GM12892 (cell line): ENCODE measurements around the gene MAGEF1.

Experiments used
- POLR2A ChIP-seq: IDR thresholded peaks from 2 replicates; pipeline ENCODE4 v1.6.1; 2011; ENCODE audit warnings: low read depth, low read length, control low read depth
- POLR2AphosphoS5 ChIP-seq: IDR thresholded peaks from 2 replicates; pipeline ENCODE4 v1.6.1; 2011; ENCODE audit warnings: low read depth, low read length, control low read depth
- TAF1 ChIP-seq: IDR thresholded peaks from 2 replicates; pipeline ENCODE4 v1.6.1; 2011; ENCODE audit warnings: low read depth, mild to moderate bottlenecking, control low read depth, low read length, borderline replicate concordance

GRCh38 chr3:184726497-184726896, 14.6 kb upstream of the MAGEF1 start:
- no peak for TF ChIP-seq POLR2A
- TF ChIP-seq POLR2AphosphoS5: no peak
- no peak for TF ChIP-seq TAF1
